ENCODE results near the gene PRSS50. TPM values are rescaled to one million over a fixed set of nuclear protein-coding genes. Genes with fewer than 3 reads are reported as not detected.

PRSS50 gene
- total RNA-seq, 1 experiment from 2014 or later: not detected

GRCh38 chr3:46695177-46695961 is 22.3 kb downstream of the PRSS50 start:
- H3K27me3 ChIP-seq (replicated peaks; ENCODE audit: control insufficient read depth, insufficient read depth, low read length): no peaks in the 10 kb centered on the region
- no peak overlapping the region for H3K4me3 ChIP-seq (ENCODE audit: low read depth, low read length)
- H3K36me3 Mint-ChIP-seq (ENCODE audit: insufficient read depth, unreplicated experiment): peaks cover 9% of the 10 kb centered on the region
- no TSS peak for BruUV-seq (replicated peaks)
- DNase-seq: peak; percentile 42 to 51
- H3K4me3 Mint-ChIP-seq (ENCODE audit: unreplicated experiment): no peak overlapping the region
- H3K27ac Mint-ChIP-seq (ENCODE audit: unreplicated experiment): no peak overlapping the region
- H3K4me1 Mint-ChIP-seq (ENCODE audit: low read depth, unreplicated experiment): peaks cover 16% of the 10 kb centered on the region
- H3K36me3 ChIP-seq (ENCODE audit: control insufficient read depth, insufficient read depth, low read length): no peaks in the 10 kb centered on the region
- POLR2A ChIA-PET: no interaction called here
- intact Hi-C loops (cut with micrococcal nuclease; ENCODE audit: unreplicated experiment): loop anchor here (10.0 kb wide), 1 partner anchor 111 kb away; no protein-coding TSS in a partner anchor
- H3K9me3 Mint-ChIP-seq (ENCODE audit: unreplicated experiment): no peaks in the 10 kb centered on the region
- no peaks in the 10 kb centered on the region for H3K27me3 Mint-ChIP-seq (ENCODE audit: insufficient read depth, unreplicated experiment)
- peaks cover 9% of the 10 kb centered on the region; the same call in 1 of the 2 replicates for H3K4me1 ChIP-seq
- TF ChIP-seq, protein P1, sequence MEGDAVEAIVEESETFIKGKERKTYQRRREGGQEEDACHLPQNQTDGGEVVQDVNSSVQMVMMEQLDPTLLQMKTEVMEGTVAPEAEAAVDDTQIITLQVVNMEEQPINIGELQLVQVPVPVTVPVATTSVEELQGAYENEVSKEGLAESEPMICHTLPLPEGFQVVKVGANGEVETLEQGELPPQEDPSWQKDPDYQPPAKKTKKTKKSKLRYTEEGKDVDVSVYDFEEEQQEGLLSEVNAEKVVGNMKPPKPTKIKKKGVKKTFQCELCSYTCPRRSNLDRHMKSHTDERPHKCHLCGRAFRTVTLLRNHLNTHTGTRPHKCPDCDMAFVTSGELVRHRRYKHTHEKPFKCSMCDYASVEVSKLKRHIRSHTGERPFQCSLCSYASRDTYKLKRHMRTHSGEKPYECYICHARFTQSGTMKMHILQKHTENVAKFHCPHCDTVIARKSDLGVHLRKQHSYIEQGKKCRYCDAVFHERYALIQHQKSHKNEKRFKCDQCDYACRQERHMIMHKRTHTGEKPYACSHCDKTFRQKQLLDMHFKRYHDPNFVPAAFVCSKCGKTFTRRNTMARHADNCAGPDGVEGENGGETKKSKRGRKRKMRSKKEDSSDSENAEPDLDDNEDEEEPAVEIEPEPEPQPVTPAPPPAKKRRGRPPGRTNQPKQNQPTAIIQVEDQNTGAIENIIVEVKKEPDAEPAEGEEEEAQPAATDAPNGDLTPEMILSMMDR (IDR thresholded peaks at IDR 0.05; ENCODE audit: insufficient read depth in 1 of 2, low read depth in 1 of 2, low read length in 1 of 2, severe bottlenecking in 1 of 2, unreplicated experiment in 1 of 2): peak; percentile 25 to 26
- no peaks in the 10 kb centered on the region for H3K9me3 ChIP-seq
- CTCF ChIA-PET: interaction anchor here (0.5 to 1.0 kb wide), 4 partner anchors 102 to 558 kb away, joined by 3 to 13 read pairs (median 7); no protein-coding TSS in a partner anchor

GRCh38 chr3:46694520-46694919 is 23.1 kb downstream of the PRSS50 start:
- ChIA-PET POLR2A (no interaction called here), CTCF (interaction anchor here (0.5 to 0.9 kb wide), 2 partner anchors 101 to 200 kb away, joined by 5 to 9 read pairs; no protein-coding TSS in a partner anchor)
- H3K9me3 Mint-ChIP-seq (ENCODE audit: unreplicated experiment): no peaks in the 10 kb centered on the region

GRCh38 chr3:46693892-46694226 is 23.8 kb downstream of the PRSS50 start:
- Histone ChIP-seq H3K9me3 (no peaks in the 10 kb centered on the region), H3K27me3 (replicated peaks; ENCODE audit: control insufficient read depth, insufficient read depth, low read length) (no peaks in the 10 kb centered on the region), H3K4me3 (ENCODE audit: low read depth, low read length) (no peak overlapping the region), H3K4me1 (peaks cover 9% of the 10 kb centered on the region; the same call in 1 of the 2 replicates), H3K36me3 (ENCODE audit: control insufficient read depth, insufficient read depth, low read length) (no peaks in the 10 kb centered on the region)
- intact Hi-C loops (cut with micrococcal nuclease; ENCODE audit: unreplicated experiment): loop anchor here (10.0 kb wide), 1 partner anchor 109 kb away; no protein-coding TSS in a partner anchor
- no peak for DNase-seq
- Mint-ChIP-seq H3K4me1 (ENCODE audit: low read depth, unreplicated experiment) (peaks cover 16% of the 10 kb centered on the region), H3K9me3 (ENCODE audit: unreplicated experiment) (no peaks in the 10 kb centered on the region), H3K4me3 (ENCODE audit: unreplicated experiment) (peak overlapping the region; percentile 98), H3K27me3 (ENCODE audit: insufficient read depth, unreplicated experiment) (no peaks in the 10 kb centered on the region), H3K27ac (ENCODE audit: unreplicated experiment) (no peak overlapping the region), H3K36me3 (ENCODE audit: insufficient read depth, unreplicated experiment) (peaks cover 9% of the 10 kb centered on the region)
- ChIA-PET CTCF (interaction anchor here (0.6 to 1.3 kb wide), 5 partner anchors 29 to 283 kb away, joined by 3 to 7 read pairs (median 4); no protein-coding TSS in a partner anchor), POLR2A (interaction anchor here (0.5 kb wide), 1 partner anchor 781 kb away, joined by 3 read pairs; no protein-coding TSS in a partner anchor)
- no TSS peak for BruUV-seq (replicated peaks)
- TF ChIP-seq, protein P1 (IDR thresholded peaks at IDR 0.05; ENCODE audit: insufficient read depth in 1 of 2, low read depth in 1 of 2, low read length in 1 of 2, severe bottlenecking in 1 of 2, unreplicated experiment in 1 of 2): no peak

More at GRCh38 chr3:46694520-46694919, 23.1 kb downstream of the PRSS50 start:
- Histone ChIP-seq H3K27me3 (replicated peaks; ENCODE audit: control insufficient read depth, insufficient read depth, low read length) (no peaks in the 10 kb centered on the region), H3K36me3 (ENCODE audit: control insufficient read depth, insufficient read depth, low read length) (no peaks in the 10 kb centered on the region), H3K9me3 (no peaks in the 10 kb centered on the region), H3K4me3 (ENCODE audit: low read depth, low read length) (no peak overlapping the region), H3K4me1 (peaks cover 9% of the 10 kb centered on the region; the same call in 1 of the 2 replicates)
- intact Hi-C loops (cut with micrococcal nuclease; ENCODE audit: unreplicated experiment): loop anchor here (10.0 kb wide), 1 partner anchor 110 kb away; no protein-coding TSS in a partner anchor
- H3K4me1 Mint-ChIP-seq (ENCODE audit: low read depth, unreplicated experiment): peaks cover 16% of the 10 kb centered on the region
- H3K4me3 Mint-ChIP-seq (ENCODE audit: unreplicated experiment): no peak overlapping the region
- DNase-seq: no peak
- peaks cover 9% of the 10 kb centered on the region for H3K36me3 Mint-ChIP-seq (ENCODE audit: insufficient read depth, unreplicated experiment)
- TF ChIP-seq, protein P1 (IDR thresholded peaks at IDR 0.05; ENCODE audit: insufficient read depth in 1 of 2, low read depth in 1 of 2, low read length in 1 of 2, severe bottlenecking in 1 of 2, unreplicated experiment in 1 of 2): no peak
- no peaks in the 10 kb centered on the region for H3K27me3 Mint-ChIP-seq (ENCODE audit: insufficient read depth, unreplicated experiment)
- no TSS peak for BruUV-seq (replicated peaks)
- no peak overlapping the region for H3K27ac Mint-ChIP-seq (ENCODE audit: unreplicated experiment)
